ENCODE results near the gene HIGD1A.

The HIGD1A gene

GRCh38 chr3:42742259-42742658, 62.0 kb downstream of the HIGD1A start:
- H3K4me1 ChIP-seq: peaks cover 19 to 30% (median 22%) of the 10 kb centered on the region in 10 experiments
- H3K4me3 ChIP-seq: no peak overlapping the region
- H3K9ac ChIP-seq: no peak overlapping the region
- H3K9me3 ChIP-seq (replicated peaks in 1 of 11): no peaks in the 10 kb centered on the region
- H3K27ac ChIP-seq: no peak overlapping the region
- no peak for TF ChIP-seq Cebpa-rat (IDR thresholded peaks at IDR 0.05)
- H3K36me3 ChIP-seq: no peaks in the 10 kb centered on the region
- no peaks in the 10 kb centered on the region for H4K20me1 ChIP-seq
- no peak overlapping the region for H3K4me2 ChIP-seq
- no peaks in the 10 kb centered on the region for H3K27me3 ChIP-seq

GRCh38 chr3:42741796-42742195, 62.5 kb downstream of the HIGD1A start:
- Histone ChIP-seq H3K27ac (no peak overlapping the region), H3K4me1 (peaks cover 14 to 26% (median 18%) of the 10 kb centered on the region in 10 experiments), H3K9me3 (replicated peaks in 1 of 11) (no peaks in the 10 kb centered on the region), H3K4me2 (0 out of 22 replicates have a peak overlapping the region, but pooled peaks of 1 of the 11 experiments have one; percentile 6), H4K20me1 (no peaks in the 10 kb centered on the region), H3K27me3 (no peaks in the 10 kb centered on the region), H3K36me3 (no peaks in the 10 kb centered on the region), H3K9ac (no peak overlapping the region), H3K4me3 (no peak overlapping the region)
- TF ChIP-seq Cebpa-rat (IDR thresholded peaks at IDR 0.05): no peak

GRCh38 chr3:42739401-42740158, 64.7 kb downstream of the HIGD1A start:
- Histone ChIP-seq H3K4me1 (peaks cover 14 to 24% (median 17%) of the 10 kb centered on the region in 10 experiments), H3K9ac (peak overlapping the region in 2 of 11 experiments; percentile 15 to 20; a peak in 1 of 22 replicates), H3K4me2 (peak overlapping the region; percentile 27 to 81 (median 47); a peak in 21 of 22 replicates), H4K20me1 (no peaks in the 10 kb centered on the region), H3K36me3 (no peaks in the 10 kb centered on the region), H3K4me3 (no peak overlapping the region), H3K9me3 (replicated peaks in 1 of 11) (no peaks in the 10 kb centered on the region), H3K27ac (peak overlapping the region in 3 of 11 experiments; percentile 10 to 42 (median 16); a peak in 3 of 22 replicates), H3K27me3 (no peaks in the 10 kb centered on the region)
- no peak for TF ChIP-seq Cebpa-rat (IDR thresholded peaks at IDR 0.05)

- Histone ChIP-seq H3K4me2 (no peak overlapping the region), H3K9ac (no peak overlapping the region)
These were observed 67.8 kb downstream of the HIGD1A start for GRCh38 chr3:42736531-42736930.

GRCh38 chr3:42736081-42736480, 68.2 kb downstream of the HIGD1A start:
- H3K9me3 ChIP-seq (replicated peaks in 1 of 11): no peaks in the 10 kb centered on the region
- no peak overlapping the region for H3K4me2 ChIP-seq
- TF ChIP-seq Cebpa-rat (IDR thresholded peaks at IDR 0.05): no peak
- no peaks in the 10 kb centered on the region for H3K27me3 ChIP-seq
- peaks cover 14 to 21% (median 17%) of the 10 kb centered on the region in 10 experiments for H3K4me1 ChIP-seq
- no peak overlapping the region for H3K9ac ChIP-seq
- no peaks in the 10 kb centered on the region for H4K20me1 ChIP-seq
- H3K36me3 ChIP-seq: no peaks in the 10 kb centered on the region
- no peak overlapping the region for H3K27ac ChIP-seq
- no peak overlapping the region for H3K4me3 ChIP-seq

More at GRCh38 chr3:42736531-42736930, 67.8 kb downstream of the HIGD1A start:
- no peak overlapping the region for H3K27ac ChIP-seq
- no peaks in the 10 kb centered on the region for H3K36me3 ChIP-seq
- no peaks in the 10 kb centered on the region for H3K9me3 ChIP-seq (replicated peaks in 1 of 11)
- peaks cover 14 to 21% (median 17%) of the 10 kb centered on the region in 10 experiments for H3K4me1 ChIP-seq
- H3K4me3 ChIP-seq: no peak overlapping the region
- H3K27me3 ChIP-seq: no peaks in the 10 kb centered on the region
- H4K20me1 ChIP-seq: no peaks in the 10 kb centered on the region
- no peak for TF ChIP-seq Cebpa-rat (IDR thresholded peaks at IDR 0.05)

GRCh38 chr3:42735615-42736014, 68.7 kb downstream of the HIGD1A start:
- Histone ChIP-seq H3K27me3 (no peaks in the 10 kb centered on the region), H3K27ac (no peak overlapping the region)
- TF ChIP-seq Cebpa-rat (IDR thresholded peaks at IDR 0.05): no peak

GRCh38 chr3:42735019-42735418, 69.3 kb downstream of the HIGD1A start:
- no peak overlapping the region for H3K27ac ChIP-seq

More at GRCh38 chr3:42735615-42736014, 68.7 kb downstream of the HIGD1A start:
- Histone ChIP-seq H3K9ac (no peak overlapping the region), H3K4me1 (peaks cover 14 to 19% (median 17%) of the 10 kb centered on the region in 10 experiments), H3K4me3 (no peak overlapping the region), H3K9me3 (replicated peaks in 1 of 11) (no peaks in the 10 kb centered on the region), H3K36me3 (no peaks in the 10 kb centered on the region), H3K4me2 (no peak overlapping the region), H4K20me1 (no peaks in the 10 kb centered on the region)

GRCh38 chr3:42734263-42734860, 69.9 kb downstream of the HIGD1A start:
- Histone ChIP-seq H3K4me3 (no peak overlapping the region), H3K4me2 (no peak overlapping the region), H3K27me3 (no peaks in the 10 kb centered on the region)

More at GRCh38 chr3:42735019-42735418, 69.3 kb downstream of the HIGD1A start:
- Histone ChIP-seq H3K4me2 (no peak overlapping the region), H3K9ac (no peak overlapping the region), H3K36me3 (no peaks in the 10 kb centered on the region), H3K27me3 (no peaks in the 10 kb centered on the region), H3K4me1 (peaks cover 13 to 17% (median 14%) of the 10 kb centered on the region in 10 experiments), H3K4me3 (no peak overlapping the region), H3K9me3 (replicated peaks in 1 of 11) (no peaks in the 10 kb centered on the region), H4K20me1 (no peaks in the 10 kb centered on the region)
- TF ChIP-seq Cebpa-rat (IDR thresholded peaks at IDR 0.05): no peak

GRCh38 chr3:42733501-42734262, 70.6 kb downstream of the HIGD1A start:
- H3K9ac ChIP-seq: no peak overlapping the region
- TF ChIP-seq Cebpa-rat (IDR thresholded peaks at IDR 0.05): no peak
- no peak overlapping the region for H3K4me2 ChIP-seq
- H3K27me3 ChIP-seq: no peaks in the 10 kb centered on the region
- H3K27ac ChIP-seq: no peak overlapping the region
- H3K9me3 ChIP-seq (replicated peaks in 1 of 11): 0 out of 22 replicates have a peak, but pooled peaks cover 0 to 7% (median 0%) of the 10 kb centered on the region in 11 experiments
- no peaks in the 10 kb centered on the region for H3K36me3 ChIP-seq
- no peaks in the 10 kb centered on the region; a peak in 1 of 22 replicates for H4K20me1 ChIP-seq
- peaks cover 0 to 4% (median under 1%) of the 10 kb centered on the region in 10 experiments; a peak in 7 of 20 replicates for H3K4me1 ChIP-seq
- H3K4me3 ChIP-seq: no peak overlapping the region

More at GRCh38 chr3:42734263-42734860, 69.9 kb downstream of the HIGD1A start:
- Histone ChIP-seq H3K4me1 (peaks cover 6 to 10% (median 7%) of the 10 kb centered on the region in 10 experiments), H3K9me3 (replicated peaks in 1 of 11) (0 out of 22 replicates have a peak, but pooled peaks cover 0 to under 1% (median 0%) of the 10 kb centered on the region in 11 experiments), H3K36me3 (no peaks in the 10 kb centered on the region), H3K27ac (no peak overlapping the region), H4K20me1 (no peaks in the 10 kb centered on the region; a peak in 1 of 22 replicates), H3K9ac (no peak overlapping the region)
- no peak for TF ChIP-seq Cebpa-rat (IDR thresholded peaks at IDR 0.05)
